NCI-H146 treated with DMSO at 0.1 percent for 48 hours (cell line): ENCODE results near the gene RITA1.

Experiments used
- DNase-seq: peaks from one replicate; lab custom pipeline; 2025; ENCODE audit not compliant: unreplicated experiment; lab: John Stamatoyannopoulos, UW

RITA1 gene

DNA sequence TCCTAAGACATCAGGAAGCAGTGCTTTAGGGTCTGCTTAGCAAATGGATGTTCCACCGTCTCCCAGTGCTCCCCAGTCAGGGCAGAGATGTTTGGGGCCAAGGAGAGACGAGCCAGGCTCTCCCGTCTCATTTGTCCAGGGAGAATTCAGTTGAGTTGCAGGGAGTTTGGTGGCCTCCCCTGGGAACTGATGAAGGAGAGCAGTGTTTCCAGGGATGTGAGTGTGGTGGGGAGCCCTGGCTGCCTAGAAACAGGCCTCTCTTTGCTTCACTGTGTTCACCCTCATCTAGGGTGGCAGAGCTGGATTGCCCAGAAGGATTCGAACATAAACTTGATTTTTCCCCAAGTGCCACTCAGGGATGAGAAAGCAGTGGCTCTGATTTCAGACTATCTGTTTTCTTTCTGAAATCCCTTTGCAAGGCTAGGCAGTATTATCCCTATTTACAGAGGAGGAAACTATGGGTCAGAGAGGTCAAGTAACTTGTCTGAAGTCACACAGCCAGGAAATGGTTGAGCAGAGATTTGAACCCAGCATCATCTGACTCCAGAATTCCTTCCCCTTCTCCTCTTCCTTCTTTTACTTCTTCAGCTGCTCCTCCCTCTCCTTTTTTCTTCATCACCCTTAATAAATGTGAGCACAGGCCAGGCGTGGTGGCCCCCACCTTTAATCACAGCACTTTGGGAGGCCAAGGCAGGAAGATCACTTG is 42.3 kb downstream of the RITA1 start:
- DNase-seq: no peak

DNA sequence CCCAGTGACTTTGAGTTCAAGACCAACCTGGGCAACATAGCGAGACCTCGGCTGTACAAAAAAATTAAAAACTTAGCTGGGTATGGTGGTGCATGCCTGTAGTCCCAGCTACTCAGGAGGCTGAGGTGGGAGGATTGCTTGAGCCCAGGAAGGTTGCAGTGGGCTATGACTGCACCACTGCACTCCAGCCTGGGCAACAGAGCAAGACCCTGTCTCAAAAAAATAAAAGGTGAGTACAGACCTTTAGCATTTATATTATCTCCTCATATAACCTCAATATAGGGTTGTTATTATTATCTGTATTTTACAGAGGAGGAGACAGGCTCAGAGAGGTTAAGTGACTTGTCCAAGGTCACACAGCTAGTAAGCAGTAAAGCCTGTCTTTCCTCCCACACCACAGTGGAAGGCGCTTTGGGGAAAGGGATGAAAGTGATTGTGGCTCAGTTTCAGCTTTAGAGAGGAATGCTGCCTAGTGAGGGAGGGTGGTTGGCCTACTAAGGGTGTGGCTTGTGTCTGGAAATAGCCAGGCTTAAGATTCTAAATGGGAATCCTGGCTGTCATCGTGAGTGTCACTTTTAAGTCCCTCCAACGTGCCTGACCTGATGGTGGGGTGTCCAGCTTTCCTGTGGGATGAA is 43.0 kb downstream of the RITA1 start:
- DNase-seq: no peak

DNA sequence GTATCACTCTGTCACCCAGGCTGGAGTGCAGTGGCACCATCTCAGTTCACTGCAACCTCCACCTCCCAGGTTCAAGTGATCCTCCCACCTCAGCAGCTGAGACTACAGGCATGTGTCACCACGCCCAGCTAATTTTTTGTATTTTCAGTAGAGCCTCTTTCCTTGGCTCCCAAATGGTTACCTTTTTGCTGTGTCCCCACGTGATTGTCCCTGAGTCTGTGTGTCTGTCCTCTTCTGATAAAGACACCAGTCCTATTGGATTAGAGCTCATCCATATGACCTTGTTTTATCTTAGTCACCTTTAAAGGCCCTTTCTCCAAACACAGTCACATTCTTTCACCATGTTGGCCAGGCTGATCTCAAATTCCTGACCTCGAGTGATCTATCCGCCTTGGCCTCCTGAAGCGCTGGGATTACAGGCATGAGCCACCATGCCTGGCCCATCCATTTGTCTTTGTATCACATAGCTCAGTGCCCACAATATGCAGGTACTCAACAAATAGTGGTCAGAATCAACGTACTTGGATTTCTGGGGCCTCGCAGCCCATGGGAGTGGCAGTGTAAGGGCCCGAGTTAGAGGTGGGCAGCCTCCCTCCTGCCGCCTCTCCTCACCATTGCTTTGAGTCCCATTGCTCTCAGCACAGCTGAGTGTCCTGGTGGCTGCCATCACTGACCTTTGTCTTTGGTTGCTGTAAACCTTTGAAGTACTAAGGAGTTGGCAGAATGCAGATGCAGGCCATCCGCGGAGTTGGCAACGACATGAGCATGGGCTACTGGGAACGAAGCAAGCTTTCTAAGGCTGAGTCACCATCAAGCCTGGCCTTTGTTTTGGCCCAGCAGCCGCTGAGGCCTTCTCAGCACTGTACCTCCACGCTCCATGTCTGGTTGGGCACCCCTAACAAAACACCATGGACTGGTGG is 45.1 kb downstream of the RITA1 start:
- no peak for DNase-seq

DNA sequence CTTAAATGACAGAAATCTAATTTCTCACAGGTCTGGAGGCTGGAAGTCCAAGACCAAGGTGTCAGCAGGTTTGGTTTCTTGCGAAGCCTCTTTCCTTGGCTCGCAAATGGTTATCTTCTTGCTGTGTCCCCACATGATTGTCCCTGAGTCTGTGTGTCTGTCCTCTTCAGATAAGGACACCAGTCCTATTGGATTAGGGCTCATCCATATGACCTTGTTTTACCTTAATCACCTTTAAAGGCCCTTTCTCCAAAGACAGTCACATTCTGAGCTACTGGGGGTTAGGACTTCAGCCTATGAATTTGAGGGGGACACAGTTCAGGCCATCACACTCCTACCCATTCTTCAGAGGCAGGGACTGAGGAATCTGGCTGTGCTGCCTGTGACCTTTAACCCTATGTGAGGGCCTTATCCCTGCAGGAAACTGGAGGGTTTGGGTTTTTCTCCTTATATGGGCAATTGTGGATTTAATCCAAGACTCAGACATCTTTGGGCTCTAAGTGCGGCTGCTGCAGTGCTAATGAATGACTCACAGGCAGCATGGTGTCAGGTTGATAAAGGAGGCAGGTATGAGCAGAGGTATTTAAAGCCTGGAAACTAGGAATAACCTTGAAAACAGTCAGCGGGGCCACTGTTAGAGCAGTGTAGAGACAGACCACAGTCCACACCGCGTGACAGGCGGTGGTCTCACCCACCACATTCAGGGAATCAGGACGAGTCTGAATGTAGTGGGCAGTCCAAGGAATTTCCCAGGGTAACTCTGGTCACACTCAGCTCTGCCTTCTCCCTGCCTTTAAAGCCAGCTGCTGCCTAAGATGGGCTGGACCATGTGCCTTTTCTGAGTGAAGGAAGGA is 45.9 kb downstream of the RITA1 start:
- no peak for DNase-seq

DNA sequence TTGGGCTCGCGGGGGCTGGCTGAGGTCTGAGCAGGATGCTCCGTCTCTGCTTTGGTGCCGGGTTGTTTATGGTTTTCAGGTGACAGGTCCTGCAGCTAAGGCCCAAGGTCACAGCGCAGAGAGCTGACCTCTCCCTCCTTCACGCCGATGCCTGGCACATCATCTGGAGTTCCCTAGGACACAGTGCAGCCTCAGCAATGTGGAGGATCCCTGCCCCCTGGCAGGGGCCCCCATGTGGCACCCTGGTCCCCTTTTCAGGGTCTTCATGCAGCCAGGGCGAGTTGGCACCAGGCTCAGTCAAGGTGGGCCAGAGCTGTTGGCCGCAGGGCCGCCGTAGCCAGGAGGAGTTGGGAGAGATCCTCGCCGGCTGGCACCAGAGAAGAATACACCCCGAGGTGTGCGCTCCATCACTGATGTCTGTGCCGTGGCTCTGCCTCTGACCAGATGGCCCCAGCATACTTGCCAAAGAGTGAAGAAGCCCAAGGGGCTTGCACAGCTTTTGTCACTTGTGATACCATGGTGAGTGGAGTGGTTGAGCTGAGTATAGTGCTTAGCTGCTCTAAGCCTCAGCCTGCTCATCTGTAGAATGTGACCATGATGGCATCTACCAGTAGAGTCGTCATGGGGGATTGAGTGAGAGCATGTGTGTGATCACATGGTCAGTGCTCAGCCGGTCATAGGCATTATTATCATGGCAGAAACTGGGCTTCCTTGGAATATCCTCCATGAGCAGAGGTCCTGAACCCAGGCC is 46.7 kb downstream of the RITA1 start:
- DNase-seq: no peak

DNA sequence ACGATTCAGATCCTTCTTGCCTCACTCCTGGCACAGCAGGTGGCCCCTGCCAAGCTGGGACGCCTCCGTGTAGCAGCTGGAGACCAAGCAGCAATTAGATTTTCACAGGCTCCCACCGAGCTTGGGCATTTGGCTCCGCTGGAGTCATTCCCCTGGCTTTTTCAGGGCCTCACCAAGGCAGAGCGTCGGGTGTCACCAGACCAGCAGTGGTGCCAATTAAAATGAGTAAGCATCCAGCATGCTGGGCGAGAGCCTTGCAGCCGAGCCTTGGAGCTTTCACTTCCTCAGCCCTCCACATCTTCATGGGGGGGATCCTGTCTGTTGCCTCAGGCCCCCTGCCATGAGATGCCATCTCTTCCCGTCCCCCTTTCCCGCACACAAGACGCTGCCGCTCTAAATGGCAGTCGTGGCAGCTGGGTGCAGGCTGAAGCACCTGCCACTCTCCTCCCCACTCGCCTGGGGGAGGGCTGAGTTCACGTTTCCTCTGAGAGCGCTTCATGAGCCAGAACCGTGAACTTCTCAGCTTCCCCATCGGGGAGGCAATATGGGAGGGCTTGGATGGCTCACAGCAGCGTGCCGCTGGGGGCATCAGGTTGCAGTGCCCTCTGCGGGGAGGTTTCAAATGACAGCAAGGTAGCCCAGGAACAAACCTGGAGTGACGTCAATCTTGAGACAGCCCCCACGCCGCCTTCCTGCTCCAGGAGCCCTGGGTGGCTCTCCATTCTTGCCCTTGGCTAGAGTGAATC is 47.5 kb downstream of the RITA1 start:
- DNase-seq: peak; percentile 66

DNA sequence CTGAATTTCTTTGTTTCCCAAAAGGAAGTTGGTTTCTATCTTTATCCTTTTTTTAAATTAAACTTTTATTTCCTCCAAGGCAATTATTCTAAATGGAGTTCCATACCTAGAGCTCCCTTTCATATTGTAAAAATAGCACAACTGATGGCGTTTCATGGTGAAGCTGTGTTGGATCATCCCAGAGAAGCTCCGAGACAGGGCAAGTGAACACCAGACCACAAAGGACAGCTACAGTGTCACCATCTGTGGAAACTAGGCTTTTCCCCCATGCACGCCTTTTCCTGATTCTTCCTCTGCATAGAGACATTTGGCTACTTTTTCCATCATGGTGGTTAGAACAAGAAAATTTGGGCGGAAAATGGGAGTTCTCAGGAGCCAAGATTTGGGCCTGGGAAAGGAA is 48.4 kb downstream of the RITA1 start:
- DNase-seq: no peak

DNA sequence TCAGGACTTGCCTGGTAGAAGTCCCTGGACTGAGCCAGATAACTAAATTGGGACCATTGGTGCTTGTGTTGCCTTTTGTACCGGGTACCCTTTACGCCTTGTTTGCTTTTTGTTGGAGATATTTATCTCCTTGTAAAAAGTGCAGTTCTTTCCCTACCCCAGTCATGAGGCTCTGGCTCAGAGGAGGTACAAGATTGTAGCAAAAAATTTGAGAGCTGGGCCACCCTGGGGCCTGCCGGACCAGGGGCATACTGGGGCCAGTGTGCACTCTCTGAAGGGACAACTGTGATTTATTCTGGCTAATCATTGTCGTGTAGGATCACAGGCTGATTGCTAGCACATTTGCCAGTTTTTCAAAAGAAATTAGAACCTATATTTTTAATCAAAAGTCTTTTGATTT is 49.0 kb downstream of the RITA1 start:
- DNase-seq: no peak

DNA sequence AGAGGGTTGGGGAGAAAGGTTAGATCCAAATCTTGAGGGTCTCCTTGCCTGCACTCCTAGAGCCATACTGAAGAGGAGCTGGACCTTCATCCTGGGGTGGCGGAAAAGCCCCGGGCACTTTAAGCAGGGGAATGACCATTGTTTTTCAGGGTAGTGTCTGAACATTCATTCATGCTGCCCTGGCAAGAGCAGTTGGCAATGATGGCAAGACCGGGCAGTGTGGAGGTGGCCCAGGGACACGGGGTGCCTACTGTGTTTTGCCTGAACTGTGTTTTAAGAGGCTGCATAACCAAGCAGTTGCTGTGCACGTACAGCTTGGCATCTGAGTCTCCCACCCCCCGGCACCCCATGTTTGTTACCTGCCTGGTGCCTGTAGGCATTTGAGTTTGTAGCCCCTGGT is 50.5 kb downstream of the RITA1 start:
- no peak for DNase-seq

DNA sequence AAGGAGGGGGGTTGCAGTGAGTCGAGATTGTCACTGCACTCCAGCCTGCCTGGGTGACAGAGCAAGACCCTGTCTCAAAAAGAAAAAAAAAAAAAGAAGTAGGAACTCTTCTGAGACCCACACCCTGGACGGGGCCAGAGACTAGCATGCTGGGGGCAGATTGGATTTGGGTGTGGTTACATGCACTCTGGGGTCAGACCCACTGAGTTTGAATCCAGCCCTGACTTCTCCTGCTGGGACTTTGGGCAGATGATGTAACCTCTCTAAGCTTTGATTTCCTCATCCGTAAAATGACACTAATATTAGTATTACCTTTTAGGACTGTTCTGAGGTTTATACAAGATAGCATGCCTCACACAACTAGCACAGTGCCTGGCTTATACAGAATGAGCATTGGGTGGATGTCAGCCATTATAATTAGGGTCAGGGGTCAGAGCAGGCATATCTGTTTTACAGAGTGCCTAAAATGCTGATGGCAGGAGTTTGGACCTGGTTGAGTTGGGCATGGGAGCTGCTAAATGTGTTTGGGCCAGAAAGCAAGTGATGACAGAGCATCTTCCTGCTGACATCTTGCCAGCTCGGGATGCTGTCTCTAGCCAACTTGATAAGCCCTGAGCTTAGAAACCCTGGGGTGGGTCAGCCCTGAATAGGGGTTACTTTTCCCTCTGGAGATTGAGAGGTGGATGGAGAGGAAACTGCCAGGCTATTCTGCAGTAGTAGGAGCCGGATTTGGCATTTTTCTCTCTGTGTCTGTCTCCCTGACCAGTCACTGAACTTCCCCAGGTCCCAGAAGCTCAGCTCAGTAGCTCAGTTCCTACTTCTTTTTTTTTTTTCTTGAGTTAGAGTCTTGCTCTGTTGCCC is 51.2 kb downstream of the RITA1 start:
- no peak for DNase-seq

DNA sequence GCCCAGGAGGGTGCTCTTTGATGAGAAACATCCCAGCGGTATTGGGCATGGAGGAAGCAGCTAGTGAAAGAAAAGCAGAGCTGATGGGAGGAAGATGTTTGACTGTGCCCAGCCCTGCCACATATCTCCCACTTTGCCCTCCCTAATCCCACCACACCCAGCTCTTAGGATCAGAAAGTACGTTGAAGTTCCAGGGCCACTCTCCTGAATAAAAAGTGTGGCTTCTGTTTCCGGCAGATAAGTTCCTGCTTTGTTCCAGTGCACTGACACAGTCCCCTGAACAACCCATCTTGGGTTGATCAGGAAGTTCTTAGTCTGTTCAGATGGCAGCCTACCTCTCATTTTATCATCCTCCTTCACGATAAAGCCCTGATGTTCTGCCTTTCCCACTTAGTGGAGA is 52.2 kb downstream of the RITA1 start:
- no peak for DNase-seq

DNA sequence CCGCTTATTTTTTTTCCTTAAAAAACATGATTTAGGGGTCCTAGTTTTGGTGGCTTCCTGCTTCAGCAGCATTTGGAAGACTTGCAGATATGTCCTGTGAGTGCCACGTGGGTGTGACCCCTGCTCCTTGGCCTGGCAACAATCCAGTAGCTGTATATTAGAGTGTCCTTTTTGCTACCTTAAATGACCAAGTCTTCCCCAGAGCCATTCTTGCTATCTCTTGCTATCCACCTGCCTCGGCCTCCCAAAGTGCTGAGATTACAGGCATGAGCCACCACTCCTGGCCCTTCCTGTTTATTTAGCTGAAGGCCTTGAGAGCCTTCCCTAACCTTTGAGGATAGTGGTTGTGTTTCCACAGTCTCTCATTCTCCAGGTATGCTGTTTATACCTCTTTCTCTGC is 52.8 kb downstream of the RITA1 start:
- no peak for DNase-seq

DNA sequence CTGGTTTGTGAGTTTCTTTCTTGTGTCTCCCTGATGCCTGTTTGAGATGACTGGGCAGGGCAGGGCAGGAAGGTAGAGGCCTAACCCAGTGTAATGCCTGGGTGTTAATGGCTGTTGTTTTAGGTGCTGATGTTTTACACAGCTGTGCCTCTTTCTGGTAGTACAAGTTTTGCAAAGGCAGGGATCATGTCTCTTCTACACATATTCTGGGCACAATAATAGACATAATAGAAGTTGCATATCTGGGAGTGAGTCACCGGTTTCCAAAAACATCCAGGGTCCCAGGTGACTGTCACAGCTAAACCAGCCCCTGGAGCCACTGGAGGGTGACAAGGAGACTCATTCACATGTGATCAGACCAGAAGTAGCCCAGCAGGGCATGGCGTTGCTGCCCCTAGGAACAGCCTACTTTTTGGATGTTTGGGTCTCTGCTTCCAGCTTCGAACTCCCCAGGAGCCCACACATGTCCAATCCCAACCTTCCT is 53.8 kb downstream of the RITA1 start:
- no peak for DNase-seq

DNA sequence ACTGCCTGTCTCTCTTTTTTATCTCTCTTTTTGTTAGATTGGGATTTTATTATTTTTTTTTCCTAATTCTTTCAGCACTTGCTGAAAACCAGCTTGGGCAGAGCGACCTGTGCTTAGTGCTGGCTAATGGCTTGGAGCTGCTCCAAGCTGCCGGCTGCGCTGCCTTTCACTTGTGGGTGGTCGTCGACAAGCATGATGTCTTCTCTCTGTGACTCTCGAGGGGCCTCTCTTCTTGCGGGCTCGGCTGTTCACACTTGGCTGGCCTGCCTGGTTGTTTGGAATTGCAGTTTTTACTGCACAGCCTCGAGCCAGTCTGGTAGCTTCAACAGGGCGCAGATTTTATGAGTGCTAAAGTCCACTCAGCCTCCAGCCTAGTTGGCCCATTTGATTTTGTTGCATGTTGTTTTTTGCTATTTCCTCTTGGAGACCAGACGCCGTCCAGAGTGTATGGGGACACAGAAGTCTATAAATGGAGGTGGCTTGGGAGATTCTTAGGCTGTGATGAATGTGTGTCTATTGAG is 54.4 kb downstream of the RITA1 start:
- DNase-seq: no peak

DNA sequence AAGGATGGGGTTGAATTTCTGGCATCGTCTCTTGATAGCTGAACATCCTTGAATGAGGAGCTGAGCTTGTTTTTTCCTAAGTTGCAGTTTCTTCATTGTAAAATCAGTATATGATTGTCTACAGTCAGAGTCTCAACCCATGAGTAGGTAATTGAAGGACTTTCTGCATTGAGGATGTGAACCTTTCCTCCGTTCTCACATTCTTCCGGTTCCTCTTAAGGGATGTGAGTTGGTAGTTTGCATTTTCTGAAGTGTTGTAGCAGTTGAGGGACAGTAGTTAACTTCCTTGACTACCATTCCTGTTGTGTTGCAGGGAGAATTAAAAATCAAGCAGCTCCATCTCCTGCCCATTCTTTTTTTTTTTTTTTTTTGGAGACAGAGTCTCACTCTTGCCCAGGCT is 54.9 kb downstream of the RITA1 start:
- DNase-seq: no peak

DNA sequence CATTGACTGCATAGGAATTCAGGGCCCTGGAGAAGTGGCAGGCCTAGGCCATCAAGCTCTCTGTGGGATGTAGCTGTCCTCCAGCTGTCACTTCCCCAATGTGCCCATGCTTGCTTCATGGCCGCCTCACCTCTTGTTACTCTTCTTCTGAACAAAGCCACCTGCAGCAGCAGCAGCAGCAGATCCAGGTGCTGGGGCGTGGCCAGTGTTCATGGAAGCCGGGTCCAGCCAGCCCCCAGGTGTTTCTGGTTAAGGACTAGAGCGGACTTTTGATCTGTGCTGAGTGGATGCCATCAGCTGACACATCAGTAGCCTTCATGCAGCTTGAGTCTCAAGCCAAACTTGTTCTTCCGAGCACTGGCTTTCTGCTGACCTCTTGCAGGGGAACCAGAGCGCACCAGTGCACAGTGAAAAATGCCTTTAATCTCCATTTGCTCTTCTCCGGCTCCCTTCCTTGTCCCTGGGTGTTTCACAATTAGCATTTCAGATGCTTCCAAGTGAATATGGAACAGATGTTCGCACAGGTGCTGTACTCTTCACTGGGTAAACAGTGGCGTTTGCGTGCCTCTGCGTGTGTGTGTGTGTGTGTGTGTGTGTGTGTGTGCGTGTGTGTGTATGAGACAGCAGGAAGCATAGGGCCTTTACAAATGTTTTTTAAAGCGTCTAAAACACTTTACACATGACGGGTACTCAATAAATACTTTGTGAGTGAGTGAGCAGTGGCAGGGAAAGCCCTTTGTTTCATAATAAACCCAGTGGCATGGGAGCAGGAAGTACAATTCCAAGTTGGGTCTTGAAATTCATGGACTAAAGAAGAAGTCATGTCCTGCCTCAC is 55.9 kb downstream of the RITA1 start:
- peak; percentile 91 for DNase-seq
